GM19099 (cell line): Measurements from ENCODE around the gene SPZ1.

Experiments
- POLR2A ChIP-seq: IDR thresholded peaks from 3 replicates; pipeline ENCODE4 v1.6.1; 2011; ENCODE audit warnings: low read depth; ENCODE audit not compliant: insufficient read length; ENCODE audit errors: extremely low read depth

SPZ1 gene

GRCh38 chr5:80318212-80318611 is 1.6 kb upstream of the SPZ1 start:
- TF ChIP-seq POLR2A: no peak

- no peak for TF ChIP-seq POLR2A
Observed at GRCh38 chr5:80324912-80325311, 5.1 kb downstream of the SPZ1 start.

- TF ChIP-seq POLR2A: no peak
Observed at GRCh38 chr5:80326468-80326867, 6.7 kb downstream of the SPZ1 start.

- no peak for TF ChIP-seq POLR2A
Observed at GRCh38 chr5:80337379-80337778, 17.6 kb downstream of the SPZ1 start.

- TF ChIP-seq POLR2A: no peak
Observed at GRCh38 chr5:80339116-80339515, 19.3 kb downstream of the SPZ1 start.

GRCh38 chr5:80341016-80341775 is 21.4 kb downstream of the SPZ1 start:
- no peak for TF ChIP-seq POLR2A

GRCh38 chr5:80343067-80343466 is 23.3 kb downstream of the SPZ1 start:
- TF ChIP-seq POLR2A: no peak

GRCh38 chr5:80346055-80346454 is 26.3 kb downstream of the SPZ1 start:
- TF ChIP-seq POLR2A: no peak

- TF ChIP-seq POLR2A: no peak
Observed at GRCh38 chr5:80348171-80348570, 28.4 kb downstream of the SPZ1 start.

GRCh38 chr5:80355686-80356085 is 35.9 kb downstream of the SPZ1 start:
- TF ChIP-seq POLR2A: no peak

- no peak for TF ChIP-seq POLR2A
Observed at GRCh38 chr5:80357671-80358070, 37.9 kb downstream of the SPZ1 start.

GRCh38 chr5:80360914-80361444 is 41.2 kb downstream of the SPZ1 start:
- TF ChIP-seq POLR2A: no peak

- no peak for TF ChIP-seq POLR2A
Observed at GRCh38 chr5:80364892-80365291, 45.1 kb downstream of the SPZ1 start.

- no peak for TF ChIP-seq POLR2A
Observed at GRCh38 chr5:80368661-80369480, 49.1 kb downstream of the SPZ1 start.

- TF ChIP-seq POLR2A: no peak
Observed at GRCh38 chr5:80369521-80369920, 49.7 kb downstream of the SPZ1 start.

GRCh38 chr5:80370390-80370789 is 50.6 kb downstream of the SPZ1 start:
- no peak for TF ChIP-seq POLR2A
